GM12878 (cell line): Measurements from ENCODE around the gene ADARB1.

ENCODE experiments used
- EZH2 ChIP-seq: IDR thresholded peaks from 2 replicates; pipeline ENCODE4 v1.6.1; 2012; ENCODE audit warnings: low read depth, mild to moderate bottlenecking, control low read depth, inconsistent platforms, low read length, borderline replicate concordance; ENCODE audit not compliant: control insufficient read depth
- FOXM1 ChIP-seq: IDR thresholded peaks from 2 replicates; pipeline ENCODE4 v1.6.1; 2012; ENCODE audit warnings: low read depth, mild to moderate bottlenecking, inconsistent platforms, low read length, moderate library complexity
- KAT2A ChIP-seq: conservative IDR thresholded peaks from 2 replicates; pipeline ENCODE4 v1.6.1; 2011; ENCODE audit warnings: low read depth, low read length; ENCODE audit not compliant: control insufficient read depth
- KDM1A ChIP-seq: fragments of 200-600 bp; sonication (generic); IDR thresholded peaks from 2 replicates; pipeline ENCODE4 v1.6.1; 2016; ENCODE audit warnings: borderline replicate concordance
- TAF1 ChIP-seq: IDR thresholded peaks from 2 replicates; pipeline ENCODE4 v1.6.1; 2011; ENCODE audit warnings: mild to moderate bottlenecking, low read depth, low read length, borderline replicate concordance
- YY1 ChIP-seq: IDR thresholded peaks from 2 replicates; pipeline ENCODE4 v1.6.1; 2011; ENCODE audit warnings: low read depth, mild to moderate bottlenecking, low read length
- ZSCAN29 ChIP-seq: fragments of 450-650 bp; IDR thresholded peaks from 2 replicates; pipeline ENCODE4 v1.6.1; 2017; ENCODE audit warnings: mild to moderate bottlenecking, moderate library complexity
- TF ChIP-seq, protein P1 (sequence below), 3 experiments: IDR thresholded peaks in 2 of 3; conservative IDR thresholded peaks in 1 of 3; 2 replicates each; pipeline ENCODE4 v1.5.1; 2011; ENCODE audit warnings: low read depth in 3 of 3, low read length in 3 of 3, mild to moderate bottlenecking in 3 of 3, control low read depth in 2 of 3, moderate library complexity in 2 of 3, inconsistent platforms in 1 of 3, mixed read lengths in 1 of 3; ENCODE audit not compliant: control insufficient read depth in 2 of 3, insufficient read depth in 1 of 3; ENCODE audit errors: extremely low read depth in 1 of 3
- TF ChIP-seq, protein P2 (sequence below): IDR thresholded peaks from 2 replicates; pipeline ENCODE4 v1.6.1; 2012; ENCODE audit warnings: low read depth, low read length, improper control_type of control experiment
- TF ChIP-seq, protein P3 (sequence below): IDR thresholded peaks from 2 replicates; pipeline ENCODE4 v1.6.1; 2011; ENCODE audit warnings: low read depth, mild to moderate bottlenecking, low read length, moderate library complexity, borderline replicate concordance; ENCODE audit errors: extremely low read depth
- TF ChIP-seq, protein P4 (sequence below): IDR thresholded peaks from 2 replicates; pipeline ENCODE4 v1.6.1; 2012; ENCODE audit warnings: mild to moderate bottlenecking, low read depth, low read length

DNA sequence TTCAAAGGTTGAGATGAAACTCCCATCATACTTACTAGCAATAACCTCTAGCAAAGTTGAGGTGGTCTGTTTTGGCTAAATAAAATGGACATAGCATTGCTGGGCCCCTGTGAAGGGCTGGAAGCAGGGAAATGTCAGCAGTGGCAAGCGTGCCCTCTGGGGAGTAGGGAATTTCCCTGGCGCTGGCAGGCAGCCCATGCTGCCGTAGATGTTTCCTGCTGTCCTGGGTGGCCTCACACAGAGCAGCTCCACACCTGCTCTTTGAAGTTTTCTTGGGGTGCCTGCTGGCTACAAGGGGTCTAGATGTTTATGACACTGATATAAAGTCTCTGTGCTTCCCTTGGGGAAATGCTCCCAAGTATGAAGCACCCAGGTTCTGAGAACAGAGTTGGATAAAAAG, 30.2 kb downstream of the ADARB1 start:
- no peak for TF ChIP-seq ZSCAN29
- no peak for TF ChIP-seq YY1
- TF ChIP-seq, protein P1, sequence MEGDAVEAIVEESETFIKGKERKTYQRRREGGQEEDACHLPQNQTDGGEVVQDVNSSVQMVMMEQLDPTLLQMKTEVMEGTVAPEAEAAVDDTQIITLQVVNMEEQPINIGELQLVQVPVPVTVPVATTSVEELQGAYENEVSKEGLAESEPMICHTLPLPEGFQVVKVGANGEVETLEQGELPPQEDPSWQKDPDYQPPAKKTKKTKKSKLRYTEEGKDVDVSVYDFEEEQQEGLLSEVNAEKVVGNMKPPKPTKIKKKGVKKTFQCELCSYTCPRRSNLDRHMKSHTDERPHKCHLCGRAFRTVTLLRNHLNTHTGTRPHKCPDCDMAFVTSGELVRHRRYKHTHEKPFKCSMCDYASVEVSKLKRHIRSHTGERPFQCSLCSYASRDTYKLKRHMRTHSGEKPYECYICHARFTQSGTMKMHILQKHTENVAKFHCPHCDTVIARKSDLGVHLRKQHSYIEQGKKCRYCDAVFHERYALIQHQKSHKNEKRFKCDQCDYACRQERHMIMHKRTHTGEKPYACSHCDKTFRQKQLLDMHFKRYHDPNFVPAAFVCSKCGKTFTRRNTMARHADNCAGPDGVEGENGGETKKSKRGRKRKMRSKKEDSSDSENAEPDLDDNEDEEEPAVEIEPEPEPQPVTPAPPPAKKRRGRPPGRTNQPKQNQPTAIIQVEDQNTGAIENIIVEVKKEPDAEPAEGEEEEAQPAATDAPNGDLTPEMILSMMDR (IDR thresholded peaks at IDR 0.05 in 2 of 3, conservative IDR thresholded peaks at IDR 0.05 in 1 of 3; ENCODE audit: control insufficient read depth in 2 of 3, extremely low read depth in 1 of 3, insufficient read depth in 1 of 3, low read depth in 3 of 3, low read length in 3 of 3), result no peak
- TF ChIP-seq EZH2, result no peak
- TF ChIP-seq, protein P2, sequence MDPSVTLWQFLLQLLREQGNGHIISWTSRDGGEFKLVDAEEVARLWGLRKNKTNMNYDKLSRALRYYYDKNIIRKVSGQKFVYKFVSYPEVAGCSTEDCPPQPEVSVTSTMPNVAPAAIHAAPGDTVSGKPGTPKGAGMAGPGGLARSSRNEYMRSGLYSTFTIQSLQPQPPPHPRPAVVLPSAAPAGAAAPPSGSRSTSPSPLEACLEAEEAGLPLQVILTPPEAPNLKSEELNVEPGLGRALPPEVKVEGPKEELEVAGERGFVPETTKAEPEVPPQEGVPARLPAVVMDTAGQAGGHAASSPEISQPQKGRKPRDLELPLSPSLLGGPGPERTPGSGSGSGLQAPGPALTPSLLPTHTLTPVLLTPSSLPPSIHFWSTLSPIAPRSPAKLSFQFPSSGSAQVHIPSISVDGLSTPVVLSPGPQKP, result no peak
- no peak for TF ChIP-seq KDM1A
- TF ChIP-seq, protein P3, sequence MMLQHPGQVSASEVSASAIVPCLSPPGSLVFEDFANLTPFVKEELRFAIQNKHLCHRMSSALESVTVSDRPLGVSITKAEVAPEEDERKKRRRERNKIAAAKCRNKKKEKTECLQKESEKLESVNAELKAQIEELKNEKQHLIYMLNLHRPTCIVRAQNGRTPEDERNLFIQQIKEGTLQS, result no peak
- TF ChIP-seq KAT2A, result no peak
- no peak for TF ChIP-seq TAF1
- no peak for TF ChIP-seq FOXM1
- TF ChIP-seq, protein P4, sequence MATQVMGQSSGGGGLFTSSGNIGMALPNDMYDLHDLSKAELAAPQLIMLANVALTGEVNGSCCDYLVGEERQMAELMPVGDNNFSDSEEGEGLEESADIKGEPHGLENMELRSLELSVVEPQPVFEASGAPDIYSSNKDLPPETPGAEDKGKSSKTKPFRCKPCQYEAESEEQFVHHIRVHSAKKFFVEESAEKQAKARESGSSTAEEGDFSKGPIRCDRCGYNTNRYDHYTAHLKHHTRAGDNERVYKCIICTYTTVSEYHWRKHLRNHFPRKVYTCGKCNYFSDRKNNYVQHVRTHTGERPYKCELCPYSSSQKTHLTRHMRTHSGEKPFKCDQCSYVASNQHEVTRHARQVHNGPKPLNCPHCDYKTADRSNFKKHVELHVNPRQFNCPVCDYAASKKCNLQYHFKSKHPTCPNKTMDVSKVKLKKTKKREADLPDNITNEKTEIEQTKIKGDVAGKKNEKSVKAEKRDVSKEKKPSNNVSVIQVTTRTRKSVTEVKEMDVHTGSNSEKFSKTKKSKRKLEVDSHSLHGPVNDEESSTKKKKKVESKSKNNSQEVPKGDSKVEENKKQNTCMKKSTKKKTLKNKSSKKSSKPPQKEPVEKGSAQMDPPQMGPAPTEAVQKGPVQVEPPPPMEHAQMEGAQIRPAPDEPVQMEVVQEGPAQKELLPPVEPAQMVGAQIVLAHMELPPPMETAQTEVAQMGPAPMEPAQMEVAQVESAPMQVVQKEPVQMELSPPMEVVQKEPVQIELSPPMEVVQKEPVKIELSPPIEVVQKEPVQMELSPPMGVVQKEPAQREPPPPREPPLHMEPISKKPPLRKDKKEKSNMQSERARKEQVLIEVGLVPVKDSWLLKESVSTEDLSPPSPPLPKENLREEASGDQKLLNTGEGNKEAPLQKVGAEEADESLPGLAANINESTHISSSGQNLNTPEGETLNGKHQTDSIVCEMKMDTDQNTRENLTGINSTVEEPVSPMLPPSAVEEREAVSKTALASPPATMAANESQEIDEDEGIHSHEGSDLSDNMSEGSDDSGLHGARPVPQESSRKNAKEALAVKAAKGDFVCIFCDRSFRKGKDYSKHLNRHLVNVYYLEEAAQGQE, result no peak
